Measurements from ENCODE around the gene DNAJC13.
"Not testable (repeated sequence)": the region's sequence is repeated elsewhere in the genome, so short reads cannot be mapped to it uniquely, and the experiment has no call there.

The DNAJC13 gene, protein sequence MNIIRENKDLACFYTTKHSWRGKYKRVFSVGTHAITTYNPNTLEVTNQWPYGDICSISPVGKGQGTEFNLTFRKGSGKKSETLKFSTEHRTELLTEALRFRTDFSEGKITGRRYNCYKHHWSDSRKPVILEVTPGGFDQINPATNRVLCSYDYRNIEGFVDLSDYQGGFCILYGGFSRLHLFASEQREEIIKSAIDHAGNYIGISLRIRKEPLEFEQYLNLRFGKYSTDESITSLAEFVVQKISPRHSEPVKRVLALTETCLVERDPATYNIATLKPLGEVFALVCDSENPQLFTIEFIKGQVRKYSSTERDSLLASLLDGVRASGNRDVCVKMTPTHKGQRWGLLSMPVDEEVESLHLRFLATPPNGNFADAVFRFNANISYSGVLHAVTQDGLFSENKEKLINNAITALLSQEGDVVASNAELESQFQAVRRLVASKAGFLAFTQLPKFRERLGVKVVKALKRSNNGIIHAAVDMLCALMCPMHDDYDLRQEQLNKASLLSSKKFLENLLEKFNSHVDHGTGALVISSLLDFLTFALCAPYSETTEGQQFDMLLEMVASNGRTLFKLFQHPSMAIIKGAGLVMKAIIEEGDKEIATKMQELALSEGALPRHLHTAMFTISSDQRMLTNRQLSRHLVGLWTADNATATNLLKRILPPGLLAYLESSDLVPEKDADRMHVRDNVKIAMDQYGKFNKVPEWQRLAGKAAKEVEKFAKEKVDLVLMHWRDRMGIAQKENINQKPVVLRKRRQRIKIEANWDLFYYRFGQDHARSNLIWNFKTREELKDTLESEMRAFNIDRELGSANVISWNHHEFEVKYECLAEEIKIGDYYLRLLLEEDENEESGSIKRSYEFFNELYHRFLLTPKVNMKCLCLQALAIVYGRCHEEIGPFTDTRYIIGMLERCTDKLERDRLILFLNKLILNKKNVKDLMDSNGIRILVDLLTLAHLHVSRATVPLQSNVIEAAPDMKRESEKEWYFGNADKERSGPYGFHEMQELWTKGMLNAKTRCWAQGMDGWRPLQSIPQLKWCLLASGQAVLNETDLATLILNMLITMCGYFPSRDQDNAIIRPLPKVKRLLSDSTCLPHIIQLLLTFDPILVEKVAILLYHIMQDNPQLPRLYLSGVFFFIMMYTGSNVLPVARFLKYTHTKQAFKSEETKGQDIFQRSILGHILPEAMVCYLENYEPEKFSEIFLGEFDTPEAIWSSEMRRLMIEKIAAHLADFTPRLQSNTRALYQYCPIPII (N-terminal part only)

DNA sequence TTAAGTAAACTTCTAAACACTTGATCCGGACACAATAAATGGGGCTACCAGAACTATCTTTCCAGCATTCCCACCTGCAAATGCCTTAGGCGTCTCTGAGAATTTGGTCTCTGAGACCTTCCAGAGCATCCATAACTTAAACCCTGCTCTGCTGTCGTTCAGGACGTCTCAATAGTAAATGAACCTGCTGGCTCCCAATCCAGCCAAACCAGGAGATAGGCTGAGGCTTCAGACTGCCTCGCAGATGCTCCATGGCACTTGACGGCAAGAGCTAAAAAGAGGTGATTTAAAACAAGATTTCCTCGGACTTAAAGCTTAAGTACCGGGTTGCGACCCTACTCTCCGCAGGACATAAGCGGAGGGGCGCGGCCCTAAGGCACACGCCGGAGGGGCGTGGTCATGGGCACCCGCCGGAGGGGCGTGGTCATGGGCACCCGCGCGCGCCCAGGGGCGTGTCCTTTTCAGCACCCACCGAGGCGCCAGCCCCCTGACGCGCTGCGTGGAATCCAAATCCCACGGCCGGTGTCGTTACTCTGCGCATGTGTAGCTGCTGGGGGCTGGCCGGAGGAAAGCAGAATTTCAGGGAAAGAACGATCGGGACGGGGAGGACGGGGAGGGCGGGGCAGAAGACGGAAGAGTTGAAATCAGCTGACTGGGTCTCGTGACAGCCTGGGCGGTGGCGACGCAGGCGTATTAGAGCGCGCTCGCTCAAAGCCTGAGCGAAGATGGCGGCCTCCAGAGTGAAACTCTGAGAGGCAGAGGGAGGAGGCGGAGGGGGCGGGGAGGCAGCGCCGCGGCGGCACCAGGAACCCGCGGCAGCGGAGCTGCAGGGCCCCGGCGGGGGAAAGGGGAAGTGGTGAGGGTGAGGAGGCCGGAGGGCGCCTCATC lies at the start of gene DNAJC13:
TSS of gene DNAJC13 (plus strand) at position 696 of the 888 bp plus-strand sequence. CDS start 17,049 bp downstream, outside the sequence.
- peak; percentile 94 for DNase-seq

DNA sequence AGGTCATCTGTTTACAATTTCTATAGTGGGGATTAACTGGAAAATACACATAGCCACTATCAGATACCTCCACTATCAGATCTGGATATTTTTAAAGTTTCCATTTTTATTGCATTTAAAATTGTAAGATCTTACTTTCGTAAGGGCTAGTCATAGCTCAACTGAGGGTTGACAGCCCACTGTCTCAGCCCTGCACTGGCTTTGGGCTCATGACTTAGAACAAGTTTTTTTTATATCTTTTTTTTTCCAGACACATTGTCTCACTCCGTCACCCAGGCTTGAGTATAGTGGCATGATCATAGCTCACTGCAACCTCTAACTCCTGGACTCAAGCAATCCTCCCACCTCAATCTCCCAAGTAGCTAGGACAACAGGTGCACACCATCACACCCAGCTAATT lies 48.8 kb upstream of the DNAJC13 start:
- no peak for DNase-seq

DNA sequence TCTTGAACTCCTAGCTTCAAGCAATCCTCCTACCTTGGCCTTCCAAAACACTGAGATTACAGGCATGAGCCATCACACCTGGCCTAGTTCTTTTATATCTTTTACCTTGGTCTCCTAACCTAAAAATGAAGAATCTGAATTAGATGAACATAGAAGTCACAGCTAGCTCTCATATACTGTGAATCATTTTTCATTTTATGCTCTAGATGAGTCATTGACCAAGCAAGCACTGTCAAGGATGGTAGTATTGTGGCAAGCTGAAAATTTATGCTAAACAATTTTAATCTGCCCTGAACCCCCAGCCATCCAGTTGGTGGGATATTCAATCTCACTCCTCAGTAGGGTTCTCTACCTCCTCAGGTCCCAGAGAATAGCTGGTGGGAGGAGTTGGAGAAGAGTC lies 48.3 kb upstream of the DNAJC13 start:
- DNase-seq: no peak

DNA sequence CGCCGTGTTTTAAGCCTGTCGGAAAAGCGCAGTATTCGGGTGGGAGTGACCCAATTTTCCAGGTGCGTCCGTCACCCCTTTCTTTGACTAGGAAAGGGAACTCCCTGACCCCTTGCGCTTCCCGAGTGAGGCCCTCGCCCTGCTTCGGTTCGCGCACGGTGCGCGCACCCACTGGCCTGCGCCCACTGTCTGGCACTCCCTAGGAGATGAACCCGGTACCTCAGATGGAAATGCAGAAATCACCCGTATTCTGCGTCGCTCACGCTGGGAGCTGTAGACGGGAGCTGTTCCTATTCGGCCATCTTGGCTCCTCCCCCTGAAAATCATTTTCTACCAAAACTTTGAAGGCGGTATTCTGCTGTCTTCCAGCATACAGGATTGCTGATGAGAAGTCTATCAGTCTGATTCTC lies 40.4 kb upstream of the DNAJC13 start:
- not testable (repeated sequence) for DNase-seq

DNA sequence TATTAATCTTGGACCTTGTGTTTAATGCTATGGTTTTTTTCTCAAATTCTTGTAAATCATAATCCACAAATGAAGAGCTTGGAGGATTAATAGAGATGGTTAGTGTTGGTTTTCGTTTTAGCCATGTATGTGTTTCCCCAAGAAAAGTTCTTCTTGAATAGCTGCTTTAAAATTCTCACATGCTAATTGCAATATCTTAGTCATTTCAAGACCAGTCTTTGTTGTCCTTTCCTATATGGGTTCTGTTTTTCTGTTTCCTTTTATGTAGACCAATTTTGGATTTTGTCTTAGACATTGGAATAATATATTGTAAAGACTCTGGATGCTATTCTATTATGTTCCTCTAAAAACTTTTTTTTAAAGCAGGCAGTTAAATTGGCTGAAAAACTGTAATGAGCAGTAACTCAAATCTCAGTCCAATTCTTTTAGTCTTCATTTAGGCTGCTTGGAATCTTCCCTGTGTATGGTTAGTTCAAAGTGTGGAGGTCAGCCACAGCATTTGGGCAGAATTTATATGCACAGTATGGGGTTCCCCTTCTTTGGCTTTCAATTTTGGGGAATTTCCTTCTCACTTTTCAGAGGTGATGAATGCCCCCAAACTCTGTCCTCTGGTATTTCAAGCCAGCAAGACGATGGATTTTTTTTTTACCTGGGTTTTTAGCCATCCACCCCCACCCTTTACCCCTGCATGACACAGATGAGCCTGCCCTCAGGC lies 39.1 kb upstream of the DNAJC13 start:
- DNase-seq: no peak

DNA sequence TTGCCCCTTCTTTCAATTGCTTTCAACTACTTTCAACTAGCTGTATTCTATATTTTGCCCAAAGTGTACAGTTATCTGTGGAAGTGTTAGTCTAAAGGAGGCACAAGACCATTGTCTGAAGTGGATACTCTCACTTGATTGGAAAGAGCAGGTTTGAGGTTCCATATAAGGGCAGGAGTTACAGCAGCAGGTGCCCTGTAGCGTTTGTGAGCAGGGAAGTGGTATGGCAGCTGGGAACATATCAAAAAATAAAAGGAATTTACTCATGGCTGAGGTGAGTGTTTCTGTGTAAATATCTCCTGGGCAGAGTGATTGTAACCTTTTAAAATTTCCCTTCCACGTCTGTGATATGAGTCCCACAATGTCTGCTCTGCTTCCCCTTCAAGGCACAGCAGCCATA lies 38.5 kb upstream of the DNAJC13 start:
- no peak for DNase-seq

DNA sequence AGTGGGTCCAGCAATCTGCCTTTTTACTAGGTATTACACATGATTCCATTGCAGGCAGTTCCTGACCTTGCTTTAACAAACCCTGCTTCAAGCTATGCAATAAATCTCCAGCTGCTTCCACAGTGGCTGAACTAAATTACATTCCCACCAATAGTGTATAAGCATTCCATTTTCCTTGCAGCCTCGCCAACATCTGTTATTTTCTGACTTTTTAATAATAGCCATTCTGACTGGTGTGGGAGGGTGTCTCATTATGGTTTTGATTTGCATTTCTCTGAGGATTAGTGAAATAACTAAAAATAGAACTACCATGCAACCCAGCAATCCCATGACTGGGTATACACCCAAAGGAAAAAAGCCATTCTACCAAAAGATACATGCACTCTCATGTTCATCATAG lies 36.4 kb upstream of the DNAJC13 start:
- no peak for DNase-seq

DNA sequence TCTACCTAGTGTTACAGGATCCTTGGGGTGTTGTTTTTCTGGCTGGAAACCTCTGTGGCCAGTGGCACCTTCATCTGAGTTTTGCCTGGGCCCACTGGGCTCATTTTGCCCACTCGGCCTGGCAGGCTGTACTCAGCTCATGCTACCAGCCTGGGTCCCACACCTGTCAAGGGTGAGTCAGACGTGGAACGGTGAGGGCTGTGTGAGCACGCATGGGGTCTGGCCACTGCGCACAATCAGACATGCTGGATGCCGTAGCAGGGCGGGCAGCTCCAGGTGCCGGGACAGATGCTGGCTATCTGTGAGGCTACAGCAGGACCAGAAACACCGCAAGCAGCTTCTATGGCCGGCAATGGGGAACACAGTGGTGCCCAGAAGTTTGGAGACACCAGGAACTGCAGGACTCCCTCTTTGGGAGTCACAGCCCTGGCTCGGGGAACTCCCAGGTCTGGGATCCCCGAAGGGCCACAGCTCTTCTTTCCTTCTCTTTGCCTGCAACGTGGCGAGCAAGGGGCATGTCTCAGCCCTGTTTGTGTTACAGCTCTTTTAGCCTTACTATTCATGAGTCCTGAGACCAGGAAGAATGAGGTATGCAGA lies 35.9 kb upstream of the DNAJC13 start:
- no peak for DNase-seq

DNA sequence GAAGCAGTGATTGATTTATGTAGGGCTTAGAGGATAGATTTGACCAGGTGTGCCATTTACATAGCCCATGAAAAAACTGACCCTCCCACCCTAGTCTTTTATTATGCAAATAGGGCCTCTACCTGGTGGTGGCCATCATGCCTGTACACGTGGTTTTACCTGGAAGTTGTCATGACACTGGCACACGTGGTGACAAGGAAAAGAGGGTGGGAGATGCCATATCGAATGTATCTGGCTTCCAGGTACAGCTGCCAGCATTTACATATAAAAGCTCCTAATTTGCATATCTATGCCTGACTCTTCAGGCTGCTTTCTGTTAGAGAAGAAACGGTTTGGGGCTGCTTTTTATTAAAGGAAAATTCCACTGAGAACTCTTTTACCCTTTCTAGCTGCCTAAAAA lies 35.0 kb upstream of the DNAJC13 start:
- no peak for DNase-seq

DNA sequence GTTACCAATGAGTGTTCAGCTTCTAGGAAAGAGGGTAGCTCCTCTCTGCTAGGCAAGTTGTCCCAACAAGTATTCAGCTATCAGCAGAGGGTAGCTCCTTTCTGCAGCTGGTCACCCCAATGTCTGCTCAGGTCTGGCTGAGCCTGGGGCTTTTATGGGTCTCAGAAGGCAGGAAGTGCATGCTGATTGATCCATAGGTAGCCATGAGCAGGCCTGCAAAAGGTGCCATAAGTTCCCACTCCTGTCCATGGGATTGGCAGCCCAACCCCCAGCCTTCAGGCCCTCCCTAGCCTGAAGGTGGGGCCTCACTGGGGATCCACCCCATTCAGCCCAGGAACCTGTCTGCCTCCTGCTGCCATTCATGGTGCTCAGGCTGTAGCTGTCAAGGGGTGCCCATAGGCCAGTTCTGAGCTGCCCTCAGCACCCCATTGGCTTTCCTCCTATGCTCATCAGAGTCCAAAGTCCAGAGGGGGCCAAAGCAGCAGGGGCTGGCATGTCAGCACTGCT lies 34.6 kb upstream of the DNAJC13 start:
- DNase-seq: no peak

DNA sequence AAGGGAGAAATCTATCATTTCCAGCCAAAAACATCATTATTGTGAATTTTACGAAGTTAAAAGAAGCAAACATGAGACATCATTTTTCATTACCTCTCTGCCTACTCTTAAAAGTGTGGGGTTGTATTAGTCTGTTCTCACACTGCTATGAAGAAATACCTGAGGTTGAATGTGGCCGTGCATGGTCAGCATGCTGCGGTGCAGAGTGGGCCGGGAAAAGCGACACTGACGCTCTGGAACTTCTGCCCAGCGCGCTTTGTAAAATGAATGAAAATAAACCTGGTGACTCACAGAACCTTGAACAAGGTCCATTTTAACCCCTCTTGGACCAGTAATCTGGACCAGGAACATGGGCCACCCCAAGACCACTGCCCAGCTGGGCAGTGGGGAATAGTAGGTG lies 31.0 kb upstream of the DNAJC13 start:
- DNase-seq: no peak

DNA sequence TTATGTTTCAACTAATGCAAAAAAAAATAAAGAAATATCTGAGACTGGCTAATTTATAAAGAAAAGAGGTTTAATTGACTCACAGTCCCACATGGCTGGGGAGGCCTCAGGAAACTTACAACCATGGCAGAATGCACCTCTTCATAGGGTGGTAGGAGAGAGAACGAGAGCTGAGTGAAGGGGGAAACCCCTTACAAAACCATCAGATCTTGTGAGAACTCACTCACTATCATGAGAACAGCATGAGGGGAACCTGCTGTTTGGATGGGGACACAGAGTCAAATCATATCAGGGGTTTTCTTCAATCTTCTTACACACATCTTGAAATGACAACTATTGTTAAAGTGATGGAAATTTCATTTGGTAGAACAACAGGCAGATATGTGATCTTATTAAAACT lies 24.6 kb upstream of the DNAJC13 start:
- not testable (repeated sequence) for DNase-seq

DNA sequence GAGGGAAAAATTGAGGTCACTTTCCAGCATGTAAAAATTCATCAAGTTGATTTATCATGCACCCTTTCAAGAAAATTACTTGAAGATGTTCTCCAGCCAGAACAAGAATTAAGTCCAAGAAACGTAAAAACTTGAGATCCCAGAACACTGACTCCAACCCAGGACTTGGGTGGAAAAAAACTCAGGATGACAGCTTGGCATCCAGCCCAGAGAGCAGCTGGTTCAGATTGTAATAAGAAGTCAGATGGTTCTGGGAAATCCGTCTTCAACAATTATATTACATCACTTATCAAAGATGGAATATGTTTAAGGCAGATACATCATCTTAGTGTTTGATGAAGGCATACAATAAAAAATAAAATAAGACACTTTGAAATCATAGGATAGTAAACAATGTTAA lies 23.0 kb upstream of the DNAJC13 start:
- DNase-seq: no peak

DNA sequence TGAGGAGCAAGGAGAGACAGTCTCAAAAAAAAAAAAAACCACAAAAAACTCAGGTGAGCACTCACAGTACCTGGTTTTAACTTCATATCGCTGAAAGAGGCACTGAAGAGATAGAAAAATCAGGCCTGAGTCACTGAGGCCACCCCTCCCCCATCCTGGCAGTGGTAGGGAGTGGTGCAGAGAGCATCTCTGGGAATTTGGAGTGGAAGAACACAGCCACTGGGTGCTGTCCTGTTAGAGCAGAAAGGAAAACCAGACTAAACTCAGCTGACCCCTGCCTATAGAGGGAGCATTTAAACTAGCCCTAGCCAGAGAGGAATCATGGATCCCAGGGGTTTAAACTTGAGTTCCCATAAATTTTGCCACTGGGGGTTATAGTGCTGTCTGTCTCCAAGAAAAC lies 22.2 kb upstream of the DNAJC13 start:
- DNase-seq: no peak

DNA sequence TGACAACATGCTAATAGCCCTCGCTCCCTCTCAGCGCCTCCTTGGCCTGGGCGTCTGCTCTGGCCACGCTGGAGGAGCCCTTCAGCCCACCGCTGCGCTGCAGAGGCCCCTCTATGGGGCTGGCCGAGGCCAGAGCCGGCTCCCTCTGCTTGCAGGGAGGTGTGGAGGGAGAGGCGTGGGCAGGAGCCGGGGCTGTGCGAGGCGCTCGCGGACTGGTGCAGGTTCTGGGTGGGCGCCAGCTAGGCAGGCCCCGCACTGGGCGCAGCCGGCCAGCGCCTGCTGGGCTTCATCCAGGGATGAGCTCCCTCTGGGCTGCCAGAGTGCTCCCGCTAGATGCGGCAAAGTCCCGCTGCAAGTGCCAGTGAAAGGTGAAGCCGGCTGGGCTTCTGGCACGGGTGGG lies 21.0 kb upstream of the DNAJC13 start:
- DNase-seq: no peak

DNA sequence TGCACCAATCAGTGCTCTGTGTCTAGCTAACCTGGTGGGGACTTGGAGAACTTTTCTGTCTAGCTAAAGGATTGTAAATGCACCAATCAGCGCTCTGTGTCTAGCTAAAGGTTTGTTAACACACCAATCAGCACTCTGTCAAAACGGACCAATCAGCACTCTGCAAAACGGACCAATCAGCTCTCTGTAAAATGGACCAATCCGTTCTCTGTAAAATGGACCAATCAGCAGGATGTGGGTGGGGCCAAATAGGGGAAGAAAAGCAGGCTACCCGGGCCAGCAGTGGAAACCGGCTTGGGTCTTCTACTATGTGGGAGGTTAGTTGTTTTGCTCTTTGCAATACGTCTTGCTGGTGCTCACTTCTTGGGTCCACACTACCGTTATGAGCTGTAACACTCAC lies 20.5 kb upstream of the DNAJC13 start:
- not testable (repeated sequence) for DNase-seq

DNA sequence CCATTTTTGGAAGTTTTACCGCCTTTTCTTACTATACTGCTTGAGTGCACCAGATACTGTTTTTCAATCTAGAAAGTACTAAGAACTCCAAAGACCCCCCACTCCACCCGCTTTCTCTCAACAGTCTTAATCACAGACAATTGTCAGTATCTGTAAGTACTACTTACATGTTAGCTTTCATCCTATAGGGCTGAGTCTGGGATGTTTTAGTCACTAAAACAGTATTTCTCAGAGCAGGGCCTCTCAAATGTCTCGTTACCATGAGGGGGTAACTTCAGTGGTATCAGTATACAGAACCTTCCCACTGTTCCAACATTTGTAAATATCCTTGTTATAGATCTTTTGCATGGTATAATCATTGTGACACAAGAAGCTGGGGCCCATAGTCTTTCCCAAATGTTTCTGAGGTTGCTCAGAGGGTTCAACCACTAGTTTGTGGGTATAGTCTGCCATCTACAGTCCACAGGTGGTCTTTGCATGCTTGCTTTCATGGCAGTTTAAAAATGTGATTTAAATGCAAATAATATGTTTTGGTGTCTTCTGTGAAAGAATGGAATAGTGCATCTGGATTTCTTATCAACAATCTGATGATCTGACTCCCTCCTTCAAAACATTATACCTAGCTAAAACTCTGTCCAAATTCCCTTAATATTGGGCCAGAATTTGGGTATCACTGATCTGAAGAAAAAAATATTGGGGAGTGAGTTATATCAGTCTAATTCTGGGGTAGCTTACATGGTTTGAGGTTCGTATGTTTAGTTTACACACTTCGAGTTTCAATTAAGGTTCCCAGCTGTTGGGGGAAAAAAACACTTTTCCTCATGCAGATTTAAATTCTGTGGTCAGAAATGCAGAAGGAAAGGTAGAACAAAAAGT lies 18.0 kb upstream of the DNAJC13 start:
- no peak for DNase-seq

DNA sequence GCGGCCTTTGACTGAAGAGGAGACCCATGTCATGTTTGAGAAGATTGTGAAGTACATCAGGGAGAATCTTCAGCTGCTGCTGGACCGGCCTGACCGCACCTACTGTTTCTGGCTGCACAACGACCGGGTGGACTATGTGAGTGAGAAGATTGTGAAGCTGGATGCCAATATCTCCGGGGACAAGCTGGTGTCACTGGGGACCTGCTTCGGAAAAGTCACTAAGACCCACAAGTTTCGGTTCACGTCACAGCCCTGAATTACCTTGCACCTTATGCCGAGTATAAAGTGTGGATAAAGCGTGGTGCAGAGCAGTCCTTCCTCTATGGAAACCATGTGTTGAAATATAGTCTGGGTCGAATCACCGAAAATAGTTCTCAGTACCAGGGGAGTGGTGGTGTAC lies 16.0 kb upstream of the DNAJC13 start:
- no peak for DNase-seq

DNA sequence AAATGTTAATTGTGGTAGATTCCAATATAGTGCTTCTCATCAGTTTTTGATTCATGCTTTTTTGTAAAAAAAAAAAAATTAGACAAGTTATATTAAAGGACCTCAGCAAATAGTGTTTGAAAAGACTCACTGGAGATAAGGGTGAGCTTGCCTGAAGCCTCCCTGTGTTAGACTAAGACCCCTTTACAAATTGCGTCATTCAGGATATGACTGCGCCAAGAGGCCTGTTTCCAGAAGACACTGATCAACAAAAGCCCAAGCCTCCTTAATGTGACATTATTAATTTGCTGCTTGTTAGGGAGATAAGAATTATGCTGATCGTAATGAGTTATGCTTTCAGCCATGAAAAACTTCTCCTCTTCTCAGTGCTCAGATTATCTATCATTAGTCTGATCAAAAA lies 13.0 kb upstream of the DNAJC13 start:
- DNase-seq: no peak

DNA sequence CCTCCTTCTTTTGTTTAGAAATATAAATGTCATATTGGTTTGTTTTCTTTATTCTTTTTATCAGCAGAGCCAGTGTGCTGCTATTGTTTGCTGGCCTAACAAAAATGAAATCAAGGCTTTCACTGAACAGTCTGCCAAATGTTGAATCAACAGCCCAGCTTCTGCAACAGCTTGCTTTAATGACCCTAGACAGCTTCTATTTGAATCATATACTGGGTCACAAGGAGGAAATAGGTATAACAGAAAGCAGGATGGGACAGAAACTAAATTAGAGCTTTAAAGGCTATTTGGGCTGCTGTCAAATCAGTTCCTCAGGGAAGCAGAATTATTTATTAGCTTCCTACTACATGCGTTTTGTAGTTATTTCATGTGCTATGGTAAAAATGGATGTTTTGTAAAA lies 12.1 kb upstream of the DNAJC13 start:
- no peak for DNase-seq
